Sigmoid colon (tissue), 7 donors: ENCODE measurements around the gene CHCHD1. TPM values are rescaled to one million over a fixed set of nuclear protein-coding genes. Genes with fewer than 3 reads are reported as not detected.
A peak's percentile ranks its signal among the peaks of the same experiment; 100 is the strongest.
"Not testable (repeated sequence)": the region's sequence is repeated elsewhere in the genome, so short reads cannot be mapped to it uniquely, and the experiment has no call there.

Experiments
- DNase-seq: peaks from one replicate; pipeline ENCODE4 v3.0.0-alpha.2; 2019
- H3K27ac ChIP-seq, 4 donors: fragments of 200-600 bp; sonication (generic); one replicate each; pipeline ENCODE4 v1.5.1; 2016 to 2019; ENCODE audit warnings: mild to moderate bottlenecking in 1 of 4
- H3K27me3 ChIP-seq, 3 donors: fragments of 200-600 bp; sonication (generic); one replicate each; pipeline ENCODE4 v1.5.1; 2019; ENCODE audit warnings: mild to moderate bottlenecking in 1 of 3
- H3K36me3 ChIP-seq, 4 donors: fragments of 200-600 bp; sonication (generic); one replicate each; pipeline ENCODE4 v1.5.1; 2016 to 2019
- H3K4me1 ChIP-seq, 4 donors: fragments of 200-600 bp; sonication (generic); one replicate each; pipeline ENCODE4 v1.5.1; 2017 to 2019
- H3K4me3 ChIP-seq, 4 donors: fragments of 200-600 bp; sonication (generic); one replicate each; pipeline ENCODE4 v1.5.1; 2017 to 2019; ENCODE audit warnings: mild to moderate bottlenecking in 2 of 4, moderate library complexity in 1 of 4
- H3K9me3 ChIP-seq, 4 donors: fragments of 200-600 bp in 3 of 4; sonication (generic) in 3 of 4; one replicate each; pipeline versions ENCODE4 v1.5.1 to v1.6.1; 2013 to 2019
- CTCF ChIP-seq, 4 experiments: fragments of 450-650 bp in 3 of 4; fragments of 200-600 bp in 1 of 4; IDR thresholded peaks; one replicate each; pipeline ENCODE4 v1.5.1; 2016 to 2019; ENCODE audit warnings: antibody characterized with exemption in 4 of 4, mild to moderate bottlenecking in 3 of 4, moderate library complexity in 2 of 4
- EP300 ChIP-seq, 4 donors: sonication (generic); formaldehyde crosslinking; IDR thresholded peaks; one replicate each; pipeline ENCODE4 v1.6.1; 2017; ENCODE audit warnings: antibody characterized with exemption in 4 of 4
- POLR2A ChIP-seq, 2 donors: fragments of 450-650 bp; IDR thresholded peaks; one replicate each; pipeline ENCODE4 v1.6.1; 2016; ENCODE audit warnings: antibody characterized with exemption in 2 of 2, mild to moderate bottlenecking in 2 of 2, moderate library complexity in 2 of 2
- POLR2AphosphoS5 ChIP-seq, 4 donors: sonication (generic); formaldehyde crosslinking; IDR thresholded peaks; one replicate each; pipeline ENCODE4 v1.6.1; 2017; ENCODE audit warnings: antibody characterized with exemption in 4 of 4
- WGBS, 2 donors: extraction: QIAGEN DNeasy Blood & Tissue Kit; methylation state at CpG; one replicate each; pipeline ENCODE4 v1.1.7; 2013; 5-methylcytosine and 5-hydroxymethylcytosine counted together
- intact Hi-C: fragments of 100-400 bp; cut with DNase I; formaldehyde crosslinking; loops from one replicate; pipeline ENCODE4 v1.15.1; 2023
- polyA plus RNA-seq, 3 donors: library from polyadenylated mRNA; stranded (reverse); fragments of 200-250 nt; gene quantifications; one replicate each; pipeline ENCODE4 v1.2.3, GENCODE V29; 2013
- total RNA-seq, 4 donors: library from RNA; depleted of rRNA; stranded (reverse); fragments of >200 nt; gene quantifications; one replicate each; pipeline ENCODE4 v1.1.0, GENCODE V29; 2016
- donor health status: healthy with polysubstance abuse.
- donor health status: Bipolar disorder and iron deficiency.
- donor health status: healthy.

The CHCHD1 gene
- total and polyA plus RNA-seq, 7 donors = 28.1 to 134 (median 36.6) TPM

DNA sequence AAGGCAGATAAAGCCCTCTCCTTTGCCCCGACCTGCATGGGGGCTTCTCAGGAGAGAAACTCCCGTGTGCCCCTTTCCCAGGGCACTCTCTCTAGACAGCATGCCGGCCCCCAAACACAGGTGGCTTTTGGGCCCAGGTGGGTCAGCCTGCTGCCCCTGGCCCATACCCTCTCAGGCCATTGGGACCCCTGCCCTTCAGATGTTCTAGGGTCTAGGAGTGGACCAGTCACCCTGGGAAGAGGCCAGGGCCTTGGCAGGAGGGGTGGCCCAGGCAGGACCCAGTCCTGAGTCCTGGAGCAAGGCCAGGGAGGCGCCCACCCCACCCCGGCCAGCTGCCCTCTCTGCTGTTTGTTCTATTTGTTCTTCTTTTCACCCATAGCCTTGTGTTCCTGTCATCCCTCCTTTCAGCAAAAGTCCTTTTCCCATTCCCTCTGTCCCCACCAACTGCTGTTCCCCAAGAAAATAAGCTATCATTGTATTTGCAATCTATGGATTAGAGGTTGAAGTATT, 47.0 kb upstream of the CHCHD1 start:
- 89% methylated on average over 5 of the region's 5 CpGs for WGBS, 2 donors
- no peaks in the 10 kb centered on the region for H3K27me3 ChIP-seq
- H3K36me3 ChIP-seq = peaks cover 0 to 49% (median 9%) of the 10 kb centered on the region in 4 donors
- H3K27ac ChIP-seq = no peak overlapping the region
- no peak for DNase-seq
- no peaks in the 10 kb centered on the region for H3K9me3 ChIP-seq
- H3K4me3 ChIP-seq = no peak overlapping the region
- H3K4me1 ChIP-seq = peaks cover 0 to 45% (median 29%) of the 10 kb centered on the region in 4 donors
- TF ChIP-seq POLR2A (IDR thresholded peaks at IDR 0.05) = no peak
- no peak for TF ChIP-seq EP300 (IDR thresholded peaks at IDR 0.05)
- no peak for TF ChIP-seq CTCF (IDR thresholded peaks at IDR 0.05)
- intact Hi-C loops = no loop called here

DNA sequence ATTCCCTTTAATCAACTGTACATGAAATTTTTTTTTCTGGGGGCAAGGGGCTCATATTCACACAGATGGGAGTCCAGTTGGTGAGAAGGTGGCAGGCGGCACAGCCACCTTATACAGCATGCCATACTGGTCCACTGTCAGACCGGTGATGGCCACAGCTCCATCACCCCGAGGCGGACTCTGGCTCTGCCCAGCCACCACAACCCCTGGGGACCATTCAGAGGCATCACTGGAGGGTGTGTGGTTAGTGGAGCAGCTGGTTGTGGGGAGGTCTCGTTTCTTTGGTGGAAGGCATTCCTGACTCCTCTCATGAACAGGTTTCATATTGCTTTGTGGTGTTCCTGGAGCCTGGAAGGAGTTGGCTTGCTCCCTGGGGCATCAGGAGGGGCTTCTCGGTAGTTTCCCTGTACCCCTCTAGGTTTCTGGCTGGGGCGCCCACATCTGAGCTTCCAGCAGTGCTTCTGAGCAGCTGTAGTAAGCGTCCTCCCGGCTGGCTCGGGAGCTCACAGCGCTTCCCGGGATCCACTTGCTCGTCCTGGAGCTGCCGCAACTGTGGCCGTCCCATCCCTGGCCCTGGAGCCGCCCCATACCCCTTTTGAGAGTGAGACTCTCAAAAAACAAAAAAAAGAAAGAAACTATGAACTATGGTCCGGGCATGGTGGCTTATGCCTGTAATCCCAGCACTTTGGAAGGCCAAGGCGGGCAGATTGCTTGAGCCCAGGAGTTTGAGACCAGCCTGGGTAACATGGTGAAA, 41.2 kb upstream of the CHCHD1 start:
- DNase-seq, H3K27ac ChIP-seq, H3K27me3 ChIP-seq, H3K4me3 ChIP-seq, intact Hi-C loops, H3K9me3 ChIP-seq: not testable (repeated sequence)
- peaks cover 0 to 29% (median 19%) of the 10 kb centered on the region in 4 donors for H3K4me1 ChIP-seq
- 94 to 96% methylated on average over 18 of the region's 18 CpGs for WGBS, 2 donors
- H3K36me3 ChIP-seq = peaks cover 0 to 15% (median 2%) of the 10 kb centered on the region in 4 donors

- H3K27ac ChIP-seq = no peak overlapping the region
- no peak overlapping the region for H3K4me3 ChIP-seq
- no peaks in the 10 kb centered on the region for H3K9me3 ChIP-seq
- intact Hi-C loops = no loop called here
- DNase-seq = no peak
- peaks cover 0 to 13% (median 5%) of the 10 kb centered on the region in 4 donors for H3K36me3 ChIP-seq
- WGBS, 2 donors = 92 to 96% methylated on average over 5 of the region's 5 CpGs
- no peaks in the 10 kb centered on the region for H3K27me3 ChIP-seq
- H3K4me1 ChIP-seq = peaks cover 0 to 36% (median 28%) of the 10 kb centered on the region in 4 donors
- no peak for TF ChIP-seq EP300 (IDR thresholded peaks at IDR 0.05)
These were observed 39.5 kb upstream of the CHCHD1 start for GRCh38 chr10:73742454-73742734.

GRCh38 chr10:73743327-73743904, 38.4 kb upstream of the CHCHD1 start:
- no peak for DNase-seq
- peaks cover 6 to 18% (median 11%) of the 10 kb centered on the region in 4 donors for H3K36me3 ChIP-seq
- peak overlapping the region; percentile 57 to 98 (median 94) for H3K4me3 ChIP-seq
- H3K27ac ChIP-seq = peak overlapping the region; percentile 90 to 96 (median 94)
- intact Hi-C loops = no loop called here
- 45 to 48% methylated on average over 6 of the region's 6 CpGs for WGBS, 2 donors
- no peaks in the 10 kb centered on the region for H3K27me3 ChIP-seq
- H3K9me3 ChIP-seq = no peaks in the 10 kb centered on the region
- peaks cover 0 to 40% (median 29%) of the 10 kb centered on the region in 4 donors for H3K4me1 ChIP-seq
- TF ChIP-seq EP300 (IDR thresholded peaks at IDR 0.05) = no peak
- no peak for TF ChIP-seq POLR2AphosphoS5 (IDR thresholded peaks at IDR 0.05)
- TF ChIP-seq POLR2A (IDR thresholded peaks at IDR 0.05) = no peak
- no peak for TF ChIP-seq CTCF (IDR thresholded peaks at IDR 0.05)

DNA sequence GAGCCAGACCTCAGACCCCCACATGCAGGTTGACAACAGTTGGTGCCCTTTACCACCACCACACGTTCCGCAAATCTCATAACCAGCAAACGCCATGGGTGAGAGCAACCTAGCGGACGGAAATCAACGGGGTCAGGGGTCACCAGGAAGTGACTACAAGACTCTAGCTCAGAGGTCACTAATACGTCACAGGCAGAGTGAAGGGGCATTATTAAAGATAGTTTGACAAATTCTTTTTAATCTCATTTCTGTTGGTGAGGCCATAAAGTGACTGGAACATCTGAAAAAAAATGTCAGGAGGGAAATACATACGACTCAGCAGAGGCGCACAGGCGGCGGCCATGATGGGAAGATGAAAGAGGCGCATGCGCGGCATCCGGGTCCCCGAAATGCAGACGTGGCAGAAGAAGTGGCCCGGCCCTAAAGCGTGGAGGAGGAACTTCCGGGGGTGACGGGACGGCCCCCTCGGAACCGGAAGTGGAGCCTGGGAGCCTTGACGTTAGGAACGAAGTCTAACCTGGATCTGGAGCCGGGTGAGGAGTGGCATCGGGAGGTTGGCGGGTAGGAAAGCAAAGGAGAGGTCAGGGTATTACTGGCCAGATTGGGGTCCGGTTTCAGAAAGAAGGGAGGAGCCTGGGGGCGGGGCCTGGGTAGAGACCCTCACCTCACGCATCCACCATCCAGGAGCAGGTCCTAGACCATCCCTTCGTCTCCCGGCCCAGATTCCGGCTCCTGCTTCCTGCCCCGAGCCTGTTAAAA, 37.8 kb upstream of the CHCHD1 start, which contains the start of gene SEC24C:
Gene SEC24C, plus strand, starts transcription at position 468 of the 759 bp plus-strand sequence. CDS start 2,461 bp downstream, outside the sequence.
- TF ChIP-seq CTCF (IDR thresholded peaks at IDR 0.05) (no peak), EP300 (IDR thresholded peaks at IDR 0.05) (peak in 1 of 4 donors; percentile 68), POLR2AphosphoS5 (IDR thresholded peaks at IDR 0.05) (peak; percentile 77 to 90 (median 84)), POLR2A (IDR thresholded peaks at IDR 0.05) (peak; percentile 52 to 63)
- intact Hi-C loops = loop anchor here (2.0 kb wide), 1 partner anchor 29 kb away; a partner anchor contains a TSS
- Histone ChIP-seq H3K36me3 (peaks cover 6 to 25% (median 17%) of the 10 kb centered on the region in 4 donors), H3K4me3 (peak within 1 kb of the TSS; percentile 57 to 98 (median 94)), H3K27me3 (no peaks in the 10 kb centered on the region), H3K4me1 (peaks cover 0 to 46% (median 34%) of the 10 kb centered on the region in 4 donors), H3K9me3 (no peaks in the 10 kb centered on the region), H3K27ac (peak within 1 kb of the TSS; percentile 90 to 96 (median 94))
- WGBS, 2 donors = 0 to 1% methylated on average over 36 of the region's 36 CpGs
- peak; percentile 99 for DNase-seq
